Urothelium cell line (cell line): ENCODE measurements around the gene GYS1.

Experiments
- DNase-seq: peaks from one replicate; pipeline ENCODE4 v3.0.0; 2011; ENCODE audit warnings: low spot score, mixed read lengths
- FAIRE-seq: peaks from 2 replicates; lab custom pipeline; 2011; peaks lifted over from hg19 to GRCh38; lab: Jason Lieb, UNC

Gene GYS1

GRCh38 chr19:48991011-48991609, 2.0 kb downstream of the GYS1 start:
- FAIRE-seq (no peak), DNase-seq (no peak)

- FAIRE-seq (no peak), DNase-seq (no peak)
These were observed 2.7 kb downstream of the GYS1 start for GRCh38 chr19:48990400-48990799.

DNA sequence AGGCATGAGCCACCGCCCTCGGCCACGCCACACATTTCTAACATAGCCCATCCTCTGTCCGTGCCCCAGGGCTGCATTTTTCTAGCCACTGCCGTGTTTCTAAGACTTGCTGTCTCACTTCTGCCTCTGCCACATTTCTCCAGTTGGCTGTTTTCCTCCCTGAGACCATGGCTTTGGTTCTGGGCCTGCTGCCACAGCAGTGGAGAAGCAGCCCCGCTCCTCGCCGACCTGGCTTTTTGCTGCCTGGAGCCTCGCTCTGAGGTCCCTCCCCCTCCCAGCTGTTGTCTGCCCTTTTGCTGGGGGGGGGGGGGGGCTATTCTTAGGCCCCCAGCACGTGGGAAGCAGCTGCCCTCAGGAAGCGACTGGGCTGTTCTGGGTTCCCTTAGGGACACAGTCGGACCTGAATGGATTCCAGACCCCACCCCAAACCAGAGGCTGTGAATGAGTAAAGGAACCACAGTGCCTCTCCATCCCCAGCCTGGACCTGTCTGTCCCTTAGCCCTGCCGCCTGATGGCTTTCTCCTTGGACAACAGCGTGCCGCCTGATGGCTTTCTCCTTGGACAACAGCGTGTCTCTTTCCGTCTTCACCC, 3.3 kb downstream of the GYS1 start:
- FAIRE-seq, result no peak
- DNase-seq, result no peak

GRCh38 chr19:48988860-48989259, 4.2 kb downstream of the GYS1 start:
- DNase-seq (no peak), FAIRE-seq (no peak)

- FAIRE-seq (no peak), DNase-seq (no peak)
These were observed 4.8 kb downstream of the GYS1 start for GRCh38 chr19:48988286-48988685.

- FAIRE-seq (no peak), DNase-seq (no peak)
These were observed 5.8 kb downstream of the GYS1 start for GRCh38 chr19:48987323-48987722.

- DNase-seq (no peak), FAIRE-seq (no peak)
These were observed 6.9 kb downstream of the GYS1 start for GRCh38 chr19:48986211-48986610.

- no peak for FAIRE-seq
- no peak for DNase-seq
These were observed 7.4 kb downstream of the GYS1 start for GRCh38 chr19:48985711-48986110.

DNA sequence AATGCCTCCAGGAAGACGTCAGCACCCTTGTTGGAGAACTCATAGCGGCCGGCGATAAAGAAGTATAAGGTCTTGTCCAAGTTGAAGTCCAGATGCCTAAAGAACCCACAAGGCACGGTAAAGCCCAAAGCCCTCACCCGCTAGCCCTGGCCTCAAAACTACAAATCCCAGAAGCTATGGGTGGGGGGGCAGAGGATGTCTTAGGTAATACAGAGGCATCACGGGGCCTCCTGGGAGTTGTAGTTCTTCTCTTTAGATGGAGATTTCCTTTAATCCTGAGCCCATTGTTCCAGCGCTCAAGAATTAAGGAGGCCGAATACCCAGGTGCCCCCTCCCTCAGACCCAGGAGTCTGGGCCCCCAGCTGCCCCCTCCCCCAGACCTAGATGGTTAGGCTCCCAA, 10.8 kb downstream of the GYS1 start:
- DNase-seq (no peak), FAIRE-seq (no peak)

DNA sequence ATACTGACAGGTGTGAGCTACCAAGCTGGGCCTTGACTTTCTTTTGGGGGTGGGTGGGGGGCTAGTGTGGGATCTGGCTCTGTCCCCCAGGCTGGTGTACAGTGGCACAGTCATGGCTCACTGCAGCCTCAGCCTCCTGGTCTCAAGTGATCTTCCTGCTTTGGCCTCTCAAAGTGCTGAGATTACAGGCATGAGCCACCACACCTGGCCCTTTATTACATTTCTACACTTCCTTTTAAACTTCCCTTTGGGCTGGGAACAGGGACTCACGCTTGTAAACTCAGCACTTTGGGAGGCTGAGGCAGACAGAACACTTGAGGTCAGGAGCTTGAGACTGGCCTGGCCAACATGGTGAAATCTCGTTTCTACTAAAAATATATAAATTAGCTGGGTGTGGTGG, 16.0 kb downstream of the GYS1 start:
- DNase-seq, result no peak
- FAIRE-seq, result no peak

DNA sequence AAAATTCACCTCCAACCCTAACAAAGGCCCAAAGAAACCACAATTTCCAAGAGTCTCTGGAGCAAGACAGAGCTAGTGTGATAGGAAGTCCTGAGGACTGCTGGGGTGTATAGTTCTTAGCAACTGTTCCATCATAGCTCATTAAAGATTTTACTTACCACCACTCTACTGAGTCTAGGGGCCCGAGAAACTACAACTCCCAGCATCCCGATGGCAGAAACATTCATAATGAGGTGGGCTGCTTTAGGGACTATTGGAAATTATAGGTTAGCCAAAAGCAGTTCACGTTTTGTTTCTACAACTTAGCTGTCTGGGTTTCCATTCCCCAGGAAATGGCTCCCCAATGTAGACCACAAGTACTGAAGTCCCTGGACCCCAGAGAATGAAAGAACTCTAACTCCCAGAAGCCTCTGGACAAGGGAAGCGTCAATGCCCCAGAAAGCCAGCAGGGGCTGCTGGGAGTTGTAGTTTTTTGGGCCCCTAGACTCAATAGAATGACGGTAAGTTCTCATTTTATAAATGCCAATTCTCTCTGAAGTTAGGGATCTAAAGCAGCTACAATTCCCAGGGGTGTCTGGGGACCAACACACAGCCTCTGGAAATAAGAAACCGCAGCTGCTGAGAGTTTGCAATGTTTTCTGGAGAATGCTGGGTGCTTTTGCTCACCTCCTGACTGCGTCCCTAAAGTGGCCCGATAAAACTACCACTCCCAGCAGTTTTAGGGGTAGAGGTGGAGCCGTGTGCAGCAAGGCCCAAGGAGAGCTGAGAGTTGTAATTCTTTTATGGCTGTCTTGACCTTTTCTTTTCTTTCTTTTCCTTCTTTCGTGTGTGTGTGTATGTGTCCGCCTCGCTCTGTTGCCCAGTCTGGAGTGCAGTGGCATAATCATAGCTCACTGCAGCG, 16.9 kb downstream of the GYS1 start:
- DNase-seq (no peak), FAIRE-seq (no peak)

DNA sequence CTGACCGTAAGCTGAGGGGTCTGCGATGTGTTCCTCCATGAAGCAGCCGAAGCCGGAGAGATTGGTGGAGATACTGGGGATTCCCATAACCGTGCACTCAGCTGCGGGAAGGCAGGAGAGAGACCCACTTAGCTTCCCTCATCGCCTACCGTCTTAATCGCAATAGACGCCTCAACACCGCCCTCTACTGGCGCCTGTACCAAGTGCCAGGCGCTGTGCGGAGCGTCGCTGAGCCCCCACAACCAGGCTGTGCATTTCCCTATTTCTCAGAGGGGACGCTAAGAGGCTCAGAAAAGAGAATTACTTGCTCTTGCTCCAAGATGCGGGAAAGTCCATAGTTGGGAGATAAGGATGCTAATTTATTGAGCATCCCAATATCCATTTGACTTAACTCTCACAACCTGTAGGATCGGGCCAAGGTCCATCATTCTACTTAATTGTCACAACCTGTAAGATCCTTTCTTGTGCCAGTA, 22.1 kb downstream of the GYS1 start:
- no peak for FAIRE-seq
- DNase-seq, result peak; percentile 64

DNA sequence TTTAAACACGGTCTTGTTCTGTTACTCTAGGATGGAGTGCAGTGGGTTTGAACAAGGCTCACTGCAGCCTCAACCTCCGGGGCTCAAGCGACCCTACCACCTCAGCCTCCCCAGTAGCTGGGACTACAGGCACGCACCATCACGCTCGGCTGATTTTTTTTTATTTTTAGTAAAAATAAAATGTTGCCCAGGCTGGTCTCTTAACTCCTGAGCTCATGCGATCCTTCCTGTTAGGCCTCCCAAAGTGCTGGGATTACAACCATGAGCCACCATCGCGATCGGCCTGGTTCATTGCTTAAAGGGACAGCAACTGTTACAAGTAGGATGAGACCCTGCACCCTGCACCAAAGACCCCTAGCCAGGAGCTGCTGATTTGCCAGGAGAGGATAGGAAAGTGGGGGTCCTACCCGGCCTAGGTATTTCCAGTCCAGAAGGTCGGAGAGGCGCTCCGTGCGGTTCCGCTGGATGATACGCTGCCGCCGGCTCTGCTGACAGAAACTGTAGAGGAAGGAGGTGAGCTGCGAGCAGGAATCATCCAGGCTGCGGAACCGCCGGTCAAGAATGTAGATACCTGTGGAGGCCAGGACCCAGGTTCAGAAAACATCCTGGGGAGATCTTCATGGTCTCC, 22.9 kb downstream of the GYS1 start:
- DNase-seq, result no peak
- FAIRE-seq, result no peak

DNA sequence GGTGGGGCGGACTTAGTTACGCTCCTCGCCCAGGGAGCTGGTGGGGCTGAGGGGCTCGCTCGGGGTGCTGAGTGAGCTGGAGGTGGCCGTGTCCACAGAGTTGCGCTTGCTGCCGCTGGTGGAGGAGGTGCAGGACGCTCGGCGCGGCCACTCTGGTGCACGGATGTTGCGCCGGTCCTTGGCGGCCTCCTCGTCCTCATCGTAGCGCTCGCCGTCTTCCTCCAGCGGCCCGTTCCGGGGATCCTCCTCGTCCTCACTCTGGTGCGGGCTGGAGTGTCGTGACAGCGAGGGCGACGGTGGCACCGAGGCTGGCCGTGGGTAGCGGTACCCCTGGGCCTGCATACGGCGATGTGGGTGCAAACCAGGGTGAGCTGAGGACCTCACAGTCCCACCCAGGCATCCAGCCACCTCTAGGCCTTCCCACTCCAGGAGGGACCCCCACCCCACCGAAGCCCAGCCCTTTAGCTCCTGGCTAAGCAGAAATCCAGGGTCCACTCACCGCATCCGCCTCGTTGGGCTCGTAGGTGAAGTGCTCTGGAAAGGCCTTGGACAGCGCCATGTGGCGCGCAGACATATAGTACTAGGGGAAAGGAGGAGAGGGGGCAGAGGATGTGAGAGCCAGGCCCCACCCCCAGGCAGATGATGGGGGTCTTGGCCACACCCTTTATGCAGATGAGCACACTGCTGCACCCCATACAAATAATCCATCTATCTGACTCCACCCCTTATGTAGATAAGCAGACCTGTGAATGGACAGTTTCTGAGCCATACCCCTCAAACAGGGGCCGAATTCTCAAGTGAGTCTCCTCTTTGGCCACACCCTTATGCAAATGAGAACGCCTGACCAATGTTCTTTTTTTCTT, 23.6 kb downstream of the GYS1 start:
- no peak for DNase-seq
- FAIRE-seq, result no peak

DNA sequence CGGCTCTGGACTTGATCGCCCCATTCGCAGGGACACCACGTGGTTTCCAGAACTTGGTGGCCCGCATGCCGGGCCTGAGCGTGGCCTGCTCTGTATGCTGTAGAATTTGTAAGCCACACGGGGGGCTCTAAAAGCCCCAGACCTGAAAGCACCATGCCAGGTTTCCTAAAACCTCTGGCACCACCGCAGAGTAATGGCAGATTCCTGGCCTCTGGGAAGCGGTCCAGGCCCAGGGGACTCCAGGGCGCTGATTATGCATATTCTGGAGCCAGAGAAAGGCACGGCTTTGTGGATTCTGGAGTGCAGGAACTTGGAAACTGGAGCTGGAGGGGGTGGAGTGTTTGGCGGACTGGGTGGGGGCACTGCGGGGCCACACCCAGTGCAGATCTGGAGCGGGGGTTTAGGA, 24.3 kb downstream of the GYS1 start:
- DNase-seq (no peak), FAIRE-seq (no peak)

DNA sequence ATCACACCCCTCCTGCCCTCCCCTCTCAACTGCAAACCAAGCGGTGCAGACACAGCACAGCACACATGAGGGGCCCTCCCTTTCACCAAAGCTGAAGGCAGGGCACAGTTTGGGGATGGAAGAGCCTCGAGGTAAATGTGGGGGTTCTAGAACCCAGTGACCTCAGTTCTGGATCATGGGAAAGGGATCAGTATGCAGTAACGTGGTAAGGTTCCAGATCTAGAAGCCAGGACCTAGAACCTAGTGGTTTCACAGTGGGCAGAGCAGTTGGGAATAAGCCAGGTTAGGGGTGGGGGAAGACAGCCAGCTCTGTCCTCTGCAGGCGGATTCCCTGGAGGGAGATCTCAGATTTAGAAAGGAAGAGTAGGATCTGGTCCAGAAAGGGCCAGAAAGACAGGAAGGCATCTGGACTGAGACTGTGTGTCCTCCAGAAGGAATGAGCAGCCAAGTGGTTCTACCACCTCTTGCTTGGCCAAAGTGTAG, 24.9 kb downstream of the GYS1 start:
- FAIRE-seq, result no peak
- DNase-seq, result no peak

GRCh38 chr19:48967346-48968178, 25.5 kb downstream of the GYS1 start:
- no peak for FAIRE-seq

GRCh38 chr19:48966541-48967345, 26.4 kb downstream of the GYS1 start:
- FAIRE-seq (no peak), DNase-seq (no peak)

More at GRCh38 chr19:48967346-48968178, 25.5 kb downstream of the GYS1 start:
- DNase-seq, result no peak
